ENCODE data around the gene BNIP3. TPM values are rescaled to one million over a fixed set of nuclear protein-coding genes. Genes with fewer than 3 reads are reported as not detected.
A peak's percentile ranks its signal among the peaks of the same experiment; 100 is the strongest.

Gene BNIP3
- total and polyA plus RNA-seq, 2 of the 8 experiments (the other 6 are each of a cell fraction or from before 2014, with no cell fraction given) = 25.8 to 58.9 TPM

GRCh38 chr10:132021504-132022143, 39.9 kb upstream of the BNIP3 start:
- Histone ChIP-seq H4K5ac (ENCODE audit: insufficient read length, low read depth, low read length) (no peak overlapping the region), H3K56ac (replicated peaks; ENCODE audit: insufficient read length, low read depth, low read length) (no peak overlapping the region), H3K9me3 (ENCODE audit: insufficient read depth in 2 of 2, low read depth in 1 of 2, low read length in 1 of 2) (no peaks in the 10 kb centered on the region; a peak in 1 of 4 replicates), H3K79me2 (ENCODE audit: control insufficient read depth in 1 of 2, insufficient read depth in 2 of 2, low read length in 2 of 2) (no peaks in the 10 kb centered on the region), H2BK20ac (ENCODE audit: low read length) (no peak overlapping the region), H3K36me3 (ENCODE audit: control insufficient read depth in 2 of 4, insufficient read depth in 4 of 4, low read length in 3 of 4) (no peaks in the 10 kb centered on the region), H2AFZ (ENCODE audit: low read length) (no peak overlapping the region), H3K4ac (replicated peaks; ENCODE audit: insufficient read length, low read depth, low read length) (no peak overlapping the region), H2AK5ac (ENCODE audit: low read depth, low read length) (peak overlapping the region; percentile 47; the same call in 1 of the 2 replicates), H3K23ac (ENCODE audit: insufficient read length) (no peak overlapping the region), H2BK12ac (ENCODE audit: low read depth, low read length) (no peak overlapping the region), H2BK15ac (ENCODE audit: low read length) (no peak overlapping the region), H3K9ac (replicated peaks in 1 of 4; ENCODE audit: extremely low read depth in 1 of 4, low read depth in 3 of 4, low read length in 3 of 4) (no peak overlapping the region), H3K27me3 (replicated peaks in 1 of 4; ENCODE audit: control insufficient read depth in 3 of 4, extremely low read depth in 1 of 4, insufficient read depth in 3 of 4, low read length in 3 of 4) (peaks cover 0 to 8% (median 1%) of the 10 kb centered on the region in 4 experiments; a peak in 3 of 7 replicates), H3K14ac (ENCODE audit: insufficient read length) (no peak overlapping the region), H3K23me2 (ENCODE audit: low read depth, low read length) (no peaks in the 10 kb centered on the region), H4K91ac (replicated peaks; ENCODE audit: insufficient read length, low read length) (no peak overlapping the region), H2BK120ac (replicated peaks; ENCODE audit: low read depth, low read length) (no peak overlapping the region), H3K4me2 (ENCODE audit: insufficient read depth in 1 of 2, low read depth in 2 of 2, low read length in 2 of 2) (no peak overlapping the region), H2BK5ac (ENCODE audit: low read depth, low read length) (no peak overlapping the region; the same call in 1 of the 2 replicates), H4K8ac (ENCODE audit: extremely low read depth, insufficient read depth, low read length) (no peak overlapping the region), H3K79me1 (ENCODE audit: low read depth, low read length) (peaks cover 2% of the 10 kb centered on the region; the same call in 1 of the 2 replicates), H3K27ac (ENCODE audit: low read depth, low read length) (no peak overlapping the region), H4K20me1 (replicated peaks in 1 of 2; ENCODE audit: control insufficient read depth in 1 of 2, insufficient read depth in 2 of 2, low read length in 2 of 2) (no peaks in the 10 kb centered on the region), H3K4me3 (ENCODE audit: extremely low read depth in 1 of 4, insufficient read depth in 2 of 4, low read depth in 3 of 4, low read length in 4 of 4) (no peak overlapping the region), H3K18ac (ENCODE audit: extremely low read depth, low read length) (no peak overlapping the region), H3K4me1 (replicated peaks in 1 of 4; ENCODE audit: control insufficient read depth in 3 of 4, insufficient read depth in 4 of 4, low read length in 3 of 4) (peaks cover 2 to 8% (median 3%) of the 10 kb centered on the region in 4 experiments; a peak in 5 of 7 replicates)
- no peak for TF ChIP-seq JUN (IDR thresholded peaks at IDR 0.05; ENCODE audit: low read depth, low read length)
- no peak for TF ChIP-seq SIN3A (conservative IDR thresholded peaks at IDR 0.05 in 1 of 2, IDR thresholded peaks at IDR 0.05 in 1 of 2; ENCODE audit: low read depth in 1 of 2, low read length in 2 of 2)
- no peak for TF ChIP-seq TAF1 (IDR thresholded peaks at IDR 0.05; ENCODE audit: low read depth, low read length)
- FAIRE-seq (no peak), DNase-seq (ENCODE audit: low read depth in 1 of 2, low spot score in 2 of 2) (no peak)
- WGBS, 2 experiments (ENCODE audit: extremely low coverage in 1 of 2, insufficient coverage in 1 of 2, insufficient read length in 1 of 2, insufficient replicate concordance in 2 of 2, low coverage in 1 of 2, low lambda C conversion rate in 2 of 2, missing lambda C conversion rate in 1 of 2) = 88% methylated on average over 16 of the region's 16 CpGs; no CpG with 5 or more reads in 1 of the 2 experiments
- CTCF ChIA-PET (ENCODE audit: partially characterized antibody) = interaction anchor here (0.6 to 6.0 kb wide), 11 partner anchors 9 to 130 kb away, joined by 3 to 86 read pairs (median 9); partner anchors contain the start of gene BNIP3
- POLR2A ChIA-PET (ENCODE audit: partially characterized antibody) = interaction anchor here (2.4 kb wide), 1 partner anchor 13 kb away, joined by 7 read pairs; no protein-coding TSS in a partner anchor
